ENCODE results near the gene ACSM5. TPM values are rescaled to one million over a fixed set of nuclear protein-coding genes. Genes with fewer than 3 reads are reported as not detected.

ACSM5 gene
- total RNA-seq, 4 donors from 2014 or later: 1.00 to 4.8 TPM; not detected in 2

DNA sequence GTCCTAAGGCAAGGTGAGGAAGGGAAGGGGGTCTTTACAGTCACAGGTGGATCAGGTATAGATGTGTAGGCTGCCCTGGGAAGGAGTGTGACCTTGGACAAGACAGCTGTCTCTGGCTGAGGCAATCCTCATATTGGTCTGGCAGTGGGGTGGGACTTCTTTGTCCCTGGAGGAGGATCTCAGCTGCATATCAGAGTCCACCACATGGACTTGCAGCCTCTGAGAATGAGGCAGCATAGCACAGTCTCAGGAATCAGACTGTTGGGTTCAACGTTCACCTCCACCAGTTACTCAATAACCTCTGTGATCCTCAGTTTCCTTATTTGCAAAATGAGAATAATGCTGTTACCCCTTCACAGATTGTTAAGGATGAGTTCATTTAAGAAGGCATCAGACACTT, 75.4 kb downstream of the ACSM5 start:
- TF ChIP-seq POLR2A (IDR thresholded peaks at IDR 0.05): no peak
- TF ChIP-seq, protein P1, sequence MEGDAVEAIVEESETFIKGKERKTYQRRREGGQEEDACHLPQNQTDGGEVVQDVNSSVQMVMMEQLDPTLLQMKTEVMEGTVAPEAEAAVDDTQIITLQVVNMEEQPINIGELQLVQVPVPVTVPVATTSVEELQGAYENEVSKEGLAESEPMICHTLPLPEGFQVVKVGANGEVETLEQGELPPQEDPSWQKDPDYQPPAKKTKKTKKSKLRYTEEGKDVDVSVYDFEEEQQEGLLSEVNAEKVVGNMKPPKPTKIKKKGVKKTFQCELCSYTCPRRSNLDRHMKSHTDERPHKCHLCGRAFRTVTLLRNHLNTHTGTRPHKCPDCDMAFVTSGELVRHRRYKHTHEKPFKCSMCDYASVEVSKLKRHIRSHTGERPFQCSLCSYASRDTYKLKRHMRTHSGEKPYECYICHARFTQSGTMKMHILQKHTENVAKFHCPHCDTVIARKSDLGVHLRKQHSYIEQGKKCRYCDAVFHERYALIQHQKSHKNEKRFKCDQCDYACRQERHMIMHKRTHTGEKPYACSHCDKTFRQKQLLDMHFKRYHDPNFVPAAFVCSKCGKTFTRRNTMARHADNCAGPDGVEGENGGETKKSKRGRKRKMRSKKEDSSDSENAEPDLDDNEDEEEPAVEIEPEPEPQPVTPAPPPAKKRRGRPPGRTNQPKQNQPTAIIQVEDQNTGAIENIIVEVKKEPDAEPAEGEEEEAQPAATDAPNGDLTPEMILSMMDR (IDR thresholded peaks at IDR 0.05): no peak
- no peaks in the 10 kb centered on the region for H3K36me3 ChIP-seq
- no peaks in the 10 kb centered on the region for H3K9me3 ChIP-seq
- H3K27me3 ChIP-seq: no peaks in the 10 kb centered on the region
- intact Hi-C loops (cut with DNase I): no loop called here
- H3K4me3 ChIP-seq: no peak overlapping the region
- DNase-seq: no peak
- H3K27ac ChIP-seq: no peak overlapping the region
- 86% methylated on average over 1 of the region's 1 CpG; no CpG with 5 or more reads in 1 of the 2 donors for WGBS, 2 donors
- no peaks in the 10 kb centered on the region for H3K4me1 ChIP-seq

DNA sequence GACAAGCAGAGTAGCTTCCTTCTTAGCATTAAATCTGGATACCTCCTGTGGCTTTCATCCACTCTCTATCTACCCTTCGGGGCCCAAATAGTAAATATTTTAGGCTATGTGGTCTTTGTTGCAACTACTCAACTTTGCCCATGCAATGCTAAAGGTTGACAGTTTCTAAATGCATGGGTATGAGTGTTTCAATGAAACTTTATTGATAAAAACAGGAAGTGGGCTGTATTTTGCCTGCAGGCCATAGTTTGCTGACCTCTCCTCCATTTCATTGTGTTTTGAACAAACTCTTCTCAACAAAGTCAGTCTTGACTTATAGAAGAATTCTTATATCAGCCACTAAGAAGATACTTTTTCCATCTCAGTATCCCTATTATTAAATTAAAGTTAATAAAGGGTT, 76.1 kb downstream of the ACSM5 start:
- intact Hi-C loops (cut with DNase I): no loop called here
- Histone ChIP-seq H3K27me3 (no peaks in the 10 kb centered on the region), H3K4me1 (no peaks in the 10 kb centered on the region), H3K9me3 (no peaks in the 10 kb centered on the region), H3K36me3 (no peaks in the 10 kb centered on the region), H3K27ac (no peak overlapping the region), H3K4me3 (no peak overlapping the region)
- TF ChIP-seq POLR2A (IDR thresholded peaks at IDR 0.05): no peak
- TF ChIP-seq, protein P1 (IDR thresholded peaks at IDR 0.05): no peak
- 67 to 90% methylated on average over 1 of the region's 1 CpG for WGBS, 2 donors
- DNase-seq: no peak

Other genes starting within 250 kb of the ACSM5 start
- gene GP2, start 82.0 kb upstream of the ACSM5 start, total RNA-seq: not detected
- not detected for gene UMOD, start 56.8 kb upstream of the ACSM5 start, total RNA-seq
- not detected for gene PDILT, start 4.8 kb upstream of the ACSM5 start, total RNA-seq
- not detected for gene ACSM2A, start 42.0 kb downstream of the ACSM5 start, total RNA-seq
- gene ACSM2B, start 166.8 kb downstream of the ACSM5 start, total RNA-seq: not detected